ENCODE data around the gene TEX19.
"Not testable (repeated sequence)": the region's sequence is repeated elsewhere in the genome, so short reads cannot be mapped to it uniquely, and the experiment has no call there.

The TEX19 gene

GRCh38 chr17:82410014-82410716 is 51.1 kb downstream of the TEX19 start:
- no peak for TF ChIP-seq CTCF (IDR thresholded peaks at IDR 0.05; ENCODE audit: low read depth, low read length)
- no peak for DNase-seq (ENCODE audit: extremely low read depth, low read depth)

DNA sequence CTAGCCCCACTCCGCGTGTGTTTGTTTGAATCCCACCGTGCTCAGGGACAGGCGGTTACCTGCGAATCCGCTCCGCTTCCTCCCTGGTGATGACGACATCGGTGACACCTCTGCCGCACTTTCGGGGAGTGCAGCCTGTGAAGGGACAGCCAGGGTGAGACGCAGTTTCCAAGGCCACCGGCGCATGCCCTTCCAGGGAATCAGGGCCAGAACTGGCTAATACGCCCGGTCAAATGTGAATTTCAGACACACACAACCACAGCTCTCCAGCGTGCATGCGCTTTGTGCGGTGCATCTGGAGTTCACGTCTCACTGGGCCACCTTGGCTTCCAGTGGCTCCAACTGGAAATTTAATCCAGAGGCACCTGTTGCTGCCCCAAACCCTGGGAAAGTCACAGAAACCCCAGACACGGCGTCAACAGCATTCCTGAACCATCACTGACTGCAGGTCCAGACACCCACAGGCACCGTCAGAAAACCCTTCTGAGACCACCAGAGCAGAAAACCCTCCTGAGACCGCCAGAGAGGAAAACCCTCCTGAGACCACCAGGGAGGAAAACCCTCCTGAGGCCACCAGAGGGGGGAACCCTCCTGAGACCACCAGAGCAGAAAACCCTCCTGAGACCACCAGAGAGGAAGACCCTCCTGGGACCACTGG is 52.5 kb downstream of the TEX19 start:
- DNase-seq (ENCODE audit: extremely low read depth, low read depth): no peak
- no peak for TF ChIP-seq CTCF (IDR thresholded peaks at IDR 0.05; ENCODE audit: low read depth, low read length)

GRCh38 chr17:82412081-82412480 is 53.0 kb downstream of the TEX19 start:
- DNase-seq (ENCODE audit: extremely low read depth, low read depth): not testable (repeated sequence)

GRCh38 chr17:82412535-82413520 is 53.8 kb downstream of the TEX19 start:
- DNase-seq (ENCODE audit: extremely low read depth, low read depth): no peak
- no peak for TF ChIP-seq CTCF (IDR thresholded peaks at IDR 0.05; ENCODE audit: low read depth, low read length)

Data from AG09319 (cell line).